ENCODE data around the gene TP53TG5.
"Not testable (repeated sequence)": the region's sequence is repeated elsewhere in the genome, so short reads cannot be mapped to it uniquely, and the experiment has no call there.

TP53TG5 gene

DNA sequence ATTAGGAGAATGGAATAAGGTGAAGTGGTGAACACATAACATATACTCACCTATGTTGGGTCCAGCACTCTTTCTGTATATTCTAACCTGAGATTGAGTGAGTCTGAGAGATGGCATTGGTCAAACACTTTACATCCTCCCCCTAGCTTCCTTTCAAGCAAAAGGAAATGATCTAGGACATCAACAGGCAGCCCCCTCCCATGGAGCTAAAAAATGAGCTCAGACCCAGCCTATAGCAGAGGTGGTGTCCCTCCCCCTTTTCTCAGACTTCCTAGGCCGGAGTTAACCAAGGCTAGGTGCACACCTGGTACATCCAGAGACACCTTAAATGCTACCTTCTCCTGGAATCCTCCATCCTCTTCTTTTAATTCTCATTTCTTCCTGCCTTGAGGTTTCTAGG is 24.4 kb downstream of the TP53TG5 start:
- H4K8ac ChIP-seq (ENCODE audit: low read depth, low read length), result no peak overlapping the region
- H3K23ac ChIP-seq (ENCODE audit: low read depth, low read length, poor library complexity), result no peak overlapping the region
- H2AFZ ChIP-seq (ENCODE audit: low read length), result no peak overlapping the region
- no peaks in the 10 kb centered on the region for H3K79me1 ChIP-seq (ENCODE audit: low read depth, low read length)
- H3K4me1 ChIP-seq (ENCODE audit: control insufficient read depth in 2 of 2, insufficient read depth in 1 of 2, low read depth in 1 of 2, low read length in 2 of 2), result no peaks in the 10 kb centered on the region
- H3K36me3 ChIP-seq (replicated peaks in 1 of 2; ENCODE audit: control insufficient read depth in 2 of 2, insufficient read depth in 2 of 2, low read length in 2 of 2), result no peaks in the 10 kb centered on the region
- no peak overlapping the region for H2AK5ac ChIP-seq (ENCODE audit: low read depth, low read length)
- no peak overlapping the region for H2BK12ac ChIP-seq (ENCODE audit: low read length)
- H3K4me2 ChIP-seq (ENCODE audit: insufficient read depth, low read length, poor library complexity, severe bottlenecking), result no peak overlapping the region
- no peak overlapping the region for H3K4ac ChIP-seq (ENCODE audit: low read length)
- no peak overlapping the region for H4K91ac ChIP-seq (ENCODE audit: low read depth, low read length, poor library complexity)
- no peak overlapping the region for H2BK15ac ChIP-seq (ENCODE audit: low read length)
- no CpG with 5 or more reads among the region's 1 CpG for WGBS, 2 donors (ENCODE audit: extremely low coverage in 2 of 2, insufficient read length in 2 of 2, insufficient replicate concordance in 1 of 2)
- H3K27ac ChIP-seq (replicated peaks; ENCODE audit: low read length), result no peak overlapping the region
- H3K18ac ChIP-seq (ENCODE audit: low read length), result no peak overlapping the region
- no peak overlapping the region for H3K9ac ChIP-seq (ENCODE audit: low read depth, low read length, poor library complexity)
- no peak for DNase-seq (ENCODE audit: low spot score)
- no peak overlapping the region for H3K14ac ChIP-seq (ENCODE audit: low read length)
- peaks cover 0 to 8% (median 0%) of the 10 kb centered on the region in 3 experiments for H3K27me3 ChIP-seq (ENCODE audit: control insufficient read depth in 3 of 3, insufficient read depth in 3 of 3, low read depth in 1 of 3, low read length in 3 of 3)
- no peak overlapping the region for H3K4me3 ChIP-seq (ENCODE audit: low read length in 2 of 2)
- no peak overlapping the region for H2BK120ac ChIP-seq (ENCODE audit: low read depth, low read length)
- H2BK5ac ChIP-seq (ENCODE audit: low read length), result no peak overlapping the region
- no peaks in the 10 kb centered on the region for H3K9me3 ChIP-seq (replicated peaks in 1 of 2; ENCODE audit: control insufficient read depth in 2 of 2, insufficient read depth in 1 of 2, low read depth in 1 of 2, low read length in 2 of 2)

DNA sequence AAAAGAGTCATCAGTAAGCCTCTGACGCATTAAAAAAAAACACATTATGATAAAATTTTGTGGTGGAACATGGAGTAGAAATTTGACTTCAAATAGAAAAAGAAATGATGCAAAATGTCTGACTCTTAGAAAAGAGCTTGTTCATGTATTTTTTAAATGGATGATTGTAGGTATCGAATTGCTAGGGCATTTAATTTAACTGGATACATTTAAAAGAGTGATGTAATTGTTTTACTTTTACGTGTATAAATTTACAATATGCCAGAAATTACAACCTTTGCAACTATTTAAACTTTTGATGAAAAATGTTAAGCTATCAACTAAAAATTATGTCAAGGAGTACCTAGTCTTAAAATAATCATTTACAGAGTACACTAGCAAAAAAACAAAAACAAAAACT is 25.4 kb downstream of the TP53TG5 start:
- Histone ChIP-seq H2AFZ (ENCODE audit: low read length) (no peak overlapping the region), H2BK5ac (ENCODE audit: low read length) (no peak overlapping the region), H3K4me2 (ENCODE audit: insufficient read depth, low read length, poor library complexity, severe bottlenecking) (no peak overlapping the region), H2AK5ac (ENCODE audit: low read depth, low read length) (no peak overlapping the region), H3K9me3 (replicated peaks in 1 of 2; ENCODE audit: control insufficient read depth in 2 of 2, insufficient read depth in 1 of 2, low read depth in 1 of 2, low read length in 2 of 2) (no peaks in the 10 kb centered on the region), H3K79me1 (ENCODE audit: low read depth, low read length) (no peaks in the 10 kb centered on the region), H3K36me3 (replicated peaks in 1 of 2; ENCODE audit: control insufficient read depth in 2 of 2, insufficient read depth in 2 of 2, low read length in 2 of 2) (no peaks in the 10 kb centered on the region), H3K4ac (ENCODE audit: low read length) (no peak overlapping the region), H3K4me1 (ENCODE audit: control insufficient read depth in 2 of 2, insufficient read depth in 1 of 2, low read depth in 1 of 2, low read length in 2 of 2) (peaks cover under 1 to 2% of the 10 kb centered on the region in 2 donors), H3K14ac (ENCODE audit: low read length) (no peak overlapping the region), H4K91ac (ENCODE audit: low read depth, low read length, poor library complexity) (no peak overlapping the region), H3K9ac (ENCODE audit: low read depth, low read length, poor library complexity) (no peak overlapping the region), H2BK15ac (ENCODE audit: low read length) (no peak overlapping the region), H2BK120ac (ENCODE audit: low read depth, low read length) (no peak overlapping the region), H3K18ac (ENCODE audit: low read length) (no peak overlapping the region), H2BK12ac (ENCODE audit: low read length) (no peak overlapping the region), H3K27ac (replicated peaks; ENCODE audit: low read length) (no peak overlapping the region), H3K23ac (ENCODE audit: low read depth, low read length, poor library complexity) (no peak overlapping the region), H4K8ac (ENCODE audit: low read depth, low read length) (no peak overlapping the region), H3K27me3 (ENCODE audit: control insufficient read depth in 3 of 3, insufficient read depth in 3 of 3, low read depth in 1 of 3, low read length in 3 of 3) (peaks cover 0 to 12% (median 0%) of the 10 kb centered on the region in 3 experiments), H3K4me3 (ENCODE audit: low read length in 2 of 2) (no peak overlapping the region)
- no CpG with 5 or more reads among the region's 3 CpGs for WGBS, 2 donors (ENCODE audit: extremely low coverage in 2 of 2, insufficient read length in 2 of 2, insufficient replicate concordance in 1 of 2)
- DNase-seq (ENCODE audit: low spot score), result no peak

DNA sequence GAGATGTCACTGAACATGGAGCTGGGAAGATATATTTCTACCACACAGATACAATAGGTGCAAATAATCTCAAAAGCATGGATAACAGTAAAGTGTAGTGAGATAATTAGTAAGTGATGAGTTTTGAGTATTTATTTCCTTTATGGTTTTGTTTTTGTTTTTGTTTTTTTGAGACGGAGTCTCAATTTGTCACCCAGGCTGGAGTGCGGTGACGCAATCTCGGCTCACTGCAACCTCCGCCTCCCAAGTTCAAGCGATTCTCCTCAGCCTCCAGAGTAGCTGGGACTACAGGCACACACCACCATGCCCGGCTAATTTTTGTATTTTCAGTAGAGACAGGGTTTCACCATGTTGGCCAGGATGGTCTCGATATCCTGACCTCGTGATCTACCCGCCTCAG is 27.3 kb downstream of the TP53TG5 start:
- H4K91ac ChIP-seq (ENCODE audit: low read depth, low read length, poor library complexity), result not testable (repeated sequence)

DNA sequence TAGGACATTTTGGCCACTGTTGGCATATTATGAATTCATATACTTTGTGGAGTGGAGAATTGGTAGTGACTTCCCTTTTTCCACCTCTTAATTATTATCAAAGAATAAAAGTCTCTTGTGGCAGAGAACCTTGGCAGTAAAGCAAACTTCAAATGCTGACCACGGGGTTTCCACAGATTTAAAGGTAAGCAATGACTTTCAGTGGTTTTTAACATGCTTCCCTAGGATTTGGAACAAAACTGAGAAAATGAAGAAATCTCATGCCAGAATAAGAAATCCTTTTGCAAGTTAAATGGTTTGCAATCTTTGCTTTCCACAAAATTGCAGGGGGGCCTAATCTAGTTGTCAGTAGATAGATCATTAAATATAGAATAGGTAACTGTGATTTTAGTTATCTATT is 27.9 kb downstream of the TP53TG5 start:
- no CpG with 5 or more reads among the region's 1 CpG for WGBS, 2 donors (ENCODE audit: extremely low coverage in 2 of 2, insufficient read length in 2 of 2, insufficient replicate concordance in 1 of 2)
- Histone ChIP-seq H4K8ac (ENCODE audit: low read depth, low read length) (no peak overlapping the region), H3K79me1 (ENCODE audit: low read depth, low read length) (no peaks in the 10 kb centered on the region), H2AK5ac (ENCODE audit: low read depth, low read length) (no peak overlapping the region), H4K91ac (ENCODE audit: low read depth, low read length, poor library complexity) (no peak overlapping the region), H2AFZ (ENCODE audit: low read length) (no peak overlapping the region), H2BK15ac (ENCODE audit: low read length) (no peak overlapping the region), H3K4me1 (ENCODE audit: control insufficient read depth in 2 of 2, insufficient read depth in 1 of 2, low read depth in 1 of 2, low read length in 2 of 2) (peaks cover 13 to 16% of the 10 kb centered on the region in 2 donors), H3K9me3 (replicated peaks in 1 of 2; ENCODE audit: control insufficient read depth in 2 of 2, insufficient read depth in 1 of 2, low read depth in 1 of 2, low read length in 2 of 2) (no peaks in the 10 kb centered on the region), H2BK120ac (ENCODE audit: low read depth, low read length) (no peak overlapping the region), H3K27ac (replicated peaks; ENCODE audit: low read length) (no peak overlapping the region), H3K9ac (ENCODE audit: low read depth, low read length, poor library complexity) (no peak overlapping the region), H2BK5ac (ENCODE audit: low read length) (no peak overlapping the region), H3K27me3 (ENCODE audit: control insufficient read depth in 3 of 3, insufficient read depth in 3 of 3, low read depth in 1 of 3, low read length in 3 of 3) (peaks cover 0 to 30% (median 0%) of the 10 kb centered on the region in 3 experiments), H3K4me2 (ENCODE audit: insufficient read depth, low read length, poor library complexity, severe bottlenecking) (no peak overlapping the region), H3K36me3 (replicated peaks in 1 of 2; ENCODE audit: control insufficient read depth in 2 of 2, insufficient read depth in 2 of 2, low read length in 2 of 2) (no peaks in the 10 kb centered on the region), H3K23ac (ENCODE audit: low read depth, low read length, poor library complexity) (no peak overlapping the region), H3K4me3 (ENCODE audit: low read length in 2 of 2) (no peak overlapping the region), H2BK12ac (ENCODE audit: low read length) (no peak overlapping the region), H3K14ac (ENCODE audit: low read length) (no peak overlapping the region), H3K18ac (ENCODE audit: low read length) (no peak overlapping the region), H3K4ac (ENCODE audit: low read length) (no peak overlapping the region)
- DNase-seq (ENCODE audit: low spot score), result no peak

More for the DNA sequence above, 27.3 kb downstream of the TP53TG5 start:
- H3K36me3 ChIP-seq (replicated peaks in 1 of 2; ENCODE audit: control insufficient read depth in 2 of 2, insufficient read depth in 2 of 2, low read length in 2 of 2); H2BK12ac ChIP-seq (ENCODE audit: low read length); H3K9ac ChIP-seq (ENCODE audit: low read depth, low read length, poor library complexity); H3K4me3 ChIP-seq (ENCODE audit: low read length in 2 of 2); H2BK120ac ChIP-seq (ENCODE audit: low read depth, low read length); H2BK5ac ChIP-seq (ENCODE audit: low read length); H2AFZ ChIP-seq (ENCODE audit: low read length); H3K4ac ChIP-seq (ENCODE audit: low read length); H3K14ac ChIP-seq (ENCODE audit: low read length); H3K4me2 ChIP-seq (ENCODE audit: insufficient read depth, low read length, poor library complexity, severe bottlenecking); DNase-seq (ENCODE audit: low spot score); H3K23ac ChIP-seq (ENCODE audit: low read depth, low read length, poor library complexity); H3K9me3 ChIP-seq (replicated peaks in 1 of 2; ENCODE audit: control insufficient read depth in 2 of 2, insufficient read depth in 1 of 2, low read depth in 1 of 2, low read length in 2 of 2); H2BK15ac ChIP-seq (ENCODE audit: low read length); H2AK5ac ChIP-seq (ENCODE audit: low read depth, low read length); H3K79me1 ChIP-seq (ENCODE audit: low read depth, low read length); H3K18ac ChIP-seq (ENCODE audit: low read length); H4K8ac ChIP-seq (ENCODE audit: low read depth, low read length); H3K27ac ChIP-seq (replicated peaks; ENCODE audit: low read length): not testable (repeated sequence)
- Histone ChIP-seq H3K4me1 (ENCODE audit: control insufficient read depth in 2 of 2, insufficient read depth in 1 of 2, low read depth in 1 of 2, low read length in 2 of 2) (peaks cover 13 to 16% of the 10 kb centered on the region in 2 donors), H3K27me3 (ENCODE audit: control insufficient read depth in 3 of 3, insufficient read depth in 3 of 3, low read depth in 1 of 3, low read length in 3 of 3) (peaks cover 0 to 30% (median 0%) of the 10 kb centered on the region in 3 experiments)
- no CpG with 5 or more reads among the region's 10 CpGs for whole genome bisulfite sequencing, 2 donors (ENCODE audit: extremely low coverage in 2 of 2, insufficient read length in 2 of 2, insufficient replicate concordance in 1 of 2)
